Left lung (tissue), 10 donors: Measurements from ENCODE around the gene RNF5. TPM values are rescaled to one million over a fixed set of nuclear protein-coding genes. Genes with fewer than 3 reads are reported as not detected.

ENCODE experiments used
- ATAC-seq: fragments of 200-7000 bp; cut with Tn5 transposase; one replicate; pipeline ENCODE4 v1.9.1; 2020; ENCODE audit warnings: moderate library complexity
- DNase-seq, 4 donors: peaks; one replicate each; pipeline ENCODE4 v3.0.0-alpha.2; 2013 to 2020
- H3K27ac ChIP-seq, 2 donors: fragments of 200-600 bp; sonication (generic) in 1 of 2; one replicate each; pipeline versions ENCODE4 v1.5.0 to v1.8.0; 2020 to 2021
- H3K27me3 ChIP-seq, 2 donors: fragments of 200-600 bp; sonication (generic) in 1 of 2; one replicate each; pipeline versions ENCODE4 v1.5.0 to v1.8.0; 2020 to 2021
- H3K36me3 ChIP-seq, 2 donors: fragments of 200-600 bp; sonication (generic) in 1 of 2; one replicate each; pipeline versions ENCODE4 v1.5.0 to v1.8.0; 2020 to 2021
- H3K4me1 ChIP-seq, 2 donors: fragments of 200-600 bp; one replicate each; pipeline ENCODE4 v1.8.0; 2021
- H3K4me3 ChIP-seq, 2 donors: fragments of 200-600 bp; sonication (generic) in 1 of 2; one replicate each; pipeline versions ENCODE4 v1.5.0 to v1.8.0; 2020 to 2021; ENCODE audit warnings: mild to moderate bottlenecking in 1 of 2
- H3K9me3 ChIP-seq, 2 donors: fragments of 200-600 bp; sonication (generic) in 1 of 2; one replicate each; pipeline versions ENCODE4 v1.5.0 to v1.8.0; 2020 to 2021
- intact Hi-C, 2 donors: fragments of 100-400 bp; cut with DNase I; formaldehyde crosslinking; loops; one replicate each; pipeline versions ENCODE4 v1.11.2 to v1.14.2; 2022
- polyA plus RNA-seq, 6 donors: library from polyadenylated mRNA; unstranded; fragments of 120-200 nt; gene quantifications; one replicate each; pipeline ENCODE4 v1.2.1, GENCODE V29; 2013; ENCODE audit not compliant: insufficient read length in 6 of 6
- total RNA-seq, 2 donors: library from RNA; stranded (reverse); fragmentation: NEBNext Ultra II Directional; extraction: Animal tissue kit (Norgen Biotek cat#: 25700); gene quantifications; one replicate each; pipeline ENCODE4 v1.2.1, GENCODE V29; 2021
- TF ChIP-seq, protein P1 (sequence below), 2 donors: fragments of 200-600 bp; sonication (generic) in 1 of 2; IDR thresholded peaks; one replicate each; pipeline versions ENCODE4 v1.5.0 to v1.8.0; 2021; ENCODE audit warnings: antibody characterized with exemption in 2 of 2
- donor health status: DM: no; HTN: yes; CAD: no.
- donor health status: DM: no; HTN: no; CAD: no.

Gene RNF5
- total and polyA plus RNA-seq, 8 donors = 43.9 to 81.5 (median 68.2) TPM

DNA sequence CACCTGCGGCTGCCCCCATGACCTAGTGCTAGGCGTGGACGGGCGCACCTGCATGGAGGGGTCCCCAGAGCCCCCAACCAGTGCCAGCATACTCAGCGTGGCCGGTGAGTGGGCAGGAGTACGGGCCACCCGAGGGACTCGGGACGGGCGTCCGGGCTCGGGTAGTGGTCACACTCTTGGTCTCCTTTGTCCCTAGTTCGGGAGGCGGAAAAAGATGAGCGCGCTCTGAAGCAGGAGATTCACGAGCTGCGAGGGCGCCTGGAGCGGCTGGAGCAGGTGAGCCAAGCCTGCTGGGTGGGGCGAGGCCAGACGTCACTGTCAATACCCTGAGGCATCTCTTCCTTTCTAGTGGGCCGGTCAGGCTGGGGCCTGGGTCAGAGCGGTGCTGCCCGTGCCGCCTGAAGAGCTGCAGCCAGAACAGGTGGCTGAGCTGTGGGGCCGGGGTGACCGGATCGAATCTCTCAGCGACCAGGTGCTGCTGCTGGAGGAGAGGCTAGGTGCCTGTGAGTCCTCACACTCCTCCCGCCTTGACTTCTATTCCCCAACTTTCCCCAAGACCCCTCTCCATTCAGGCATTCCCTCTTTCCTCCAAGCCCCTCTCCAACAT lies 10.9 kb upstream of the RNF5 start:
- Histone ChIP-seq H3K4me3 (no peak overlapping the region), H3K27me3 (peaks cover 0 to 9% of the 10 kb centered on the region in 2 donors), H3K9me3 (no peaks in the 10 kb centered on the region), H3K27ac (peak overlapping the region in 1 of 2 donors; percentile 28), H3K4me1 (no peaks in the 10 kb centered on the region), H3K36me3 (peaks cover 0 to 53% of the 10 kb centered on the region in 2 donors)
- intact Hi-C loops = no loop called here
- ATAC-seq = no peak
- DNase-seq = peak in 1 of 4 donors; percentile 66
- TF ChIP-seq, protein P1, sequence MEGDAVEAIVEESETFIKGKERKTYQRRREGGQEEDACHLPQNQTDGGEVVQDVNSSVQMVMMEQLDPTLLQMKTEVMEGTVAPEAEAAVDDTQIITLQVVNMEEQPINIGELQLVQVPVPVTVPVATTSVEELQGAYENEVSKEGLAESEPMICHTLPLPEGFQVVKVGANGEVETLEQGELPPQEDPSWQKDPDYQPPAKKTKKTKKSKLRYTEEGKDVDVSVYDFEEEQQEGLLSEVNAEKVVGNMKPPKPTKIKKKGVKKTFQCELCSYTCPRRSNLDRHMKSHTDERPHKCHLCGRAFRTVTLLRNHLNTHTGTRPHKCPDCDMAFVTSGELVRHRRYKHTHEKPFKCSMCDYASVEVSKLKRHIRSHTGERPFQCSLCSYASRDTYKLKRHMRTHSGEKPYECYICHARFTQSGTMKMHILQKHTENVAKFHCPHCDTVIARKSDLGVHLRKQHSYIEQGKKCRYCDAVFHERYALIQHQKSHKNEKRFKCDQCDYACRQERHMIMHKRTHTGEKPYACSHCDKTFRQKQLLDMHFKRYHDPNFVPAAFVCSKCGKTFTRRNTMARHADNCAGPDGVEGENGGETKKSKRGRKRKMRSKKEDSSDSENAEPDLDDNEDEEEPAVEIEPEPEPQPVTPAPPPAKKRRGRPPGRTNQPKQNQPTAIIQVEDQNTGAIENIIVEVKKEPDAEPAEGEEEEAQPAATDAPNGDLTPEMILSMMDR (IDR thresholded peaks at IDR 0.05) = no peak

DNA sequence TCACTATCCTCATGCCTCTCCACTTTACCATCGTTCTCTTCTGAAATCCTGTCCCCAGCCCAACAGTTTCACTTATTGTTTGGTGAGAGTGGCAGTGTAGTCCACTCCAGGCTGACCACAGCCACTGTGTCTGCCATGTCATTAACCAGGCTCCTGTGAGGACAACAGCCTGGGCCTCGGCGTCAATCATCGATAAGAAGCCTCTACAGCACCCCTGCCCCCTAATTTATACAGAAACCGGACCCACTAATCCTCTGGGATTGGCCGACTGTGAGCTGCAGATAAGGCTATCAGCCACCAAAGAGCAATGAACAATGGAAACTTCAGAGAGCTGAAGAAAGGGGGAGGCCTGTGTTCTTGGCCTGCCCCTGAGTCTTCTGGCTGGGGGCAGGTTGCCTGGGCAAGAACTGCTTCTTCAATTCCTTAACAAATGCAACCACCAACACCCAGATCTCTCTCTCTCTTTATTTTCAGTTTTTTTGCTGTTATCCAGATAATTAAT lies 10.4 kb upstream of the RNF5 start:
- ATAC-seq (no peak), DNase-seq (peak in 1 of 4 donors; percentile 17)
- H3K27ac ChIP-seq = peak overlapping the region in 1 of 2 donors; percentile 28
- TF ChIP-seq, protein P1 (IDR thresholded peaks at IDR 0.05) = no peak
- no peak overlapping the region for H3K4me3 ChIP-seq
- peaks cover 0 to under 1% of the 10 kb centered on the region in 2 donors for H3K4me1 ChIP-seq
- H3K27me3 ChIP-seq = peaks cover 0 to 9% of the 10 kb centered on the region in 2 donors
- H3K9me3 ChIP-seq = no peaks in the 10 kb centered on the region
- peaks cover 0 to 53% of the 10 kb centered on the region in 2 donors for H3K36me3 ChIP-seq
- intact Hi-C loops = no loop called here

DNA sequence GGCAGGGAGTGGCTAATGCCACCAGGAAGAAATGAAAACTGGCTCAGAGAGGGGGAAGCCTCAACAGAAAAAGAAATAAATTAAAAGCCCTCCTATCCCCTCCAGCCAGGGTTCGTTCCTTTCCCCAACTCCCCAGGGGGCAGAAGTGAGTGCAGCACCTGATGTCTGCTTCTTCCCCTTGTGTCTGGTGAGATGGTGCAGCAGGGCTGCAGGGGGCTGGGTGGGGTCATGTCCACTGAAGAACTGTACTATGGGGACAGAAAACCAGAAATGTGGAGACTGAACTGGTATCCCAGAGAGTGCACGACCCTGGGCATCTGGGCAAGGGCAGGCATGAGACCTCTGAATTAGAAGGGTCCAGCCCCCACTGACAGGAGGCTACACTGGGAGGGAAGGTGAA lies 9.9 kb upstream of the RNF5 start:
- Histone ChIP-seq H3K4me1 (peaks cover 0 to 6% of the 10 kb centered on the region in 2 donors), H3K27me3 (peaks cover 0 to 6% of the 10 kb centered on the region in 2 donors), H3K9me3 (no peaks in the 10 kb centered on the region), H3K4me3 (no peak overlapping the region), H3K36me3 (peaks cover 0 to 53% of the 10 kb centered on the region in 2 donors), H3K27ac (peak overlapping the region in 1 of 2 donors; percentile 28)
- DNase-seq = peak in 1 of 4 donors; percentile 18
- intact Hi-C loops = no loop called here
- TF ChIP-seq, protein P1 (IDR thresholded peaks at IDR 0.05) = no peak
- no peak for ATAC-seq

DNA sequence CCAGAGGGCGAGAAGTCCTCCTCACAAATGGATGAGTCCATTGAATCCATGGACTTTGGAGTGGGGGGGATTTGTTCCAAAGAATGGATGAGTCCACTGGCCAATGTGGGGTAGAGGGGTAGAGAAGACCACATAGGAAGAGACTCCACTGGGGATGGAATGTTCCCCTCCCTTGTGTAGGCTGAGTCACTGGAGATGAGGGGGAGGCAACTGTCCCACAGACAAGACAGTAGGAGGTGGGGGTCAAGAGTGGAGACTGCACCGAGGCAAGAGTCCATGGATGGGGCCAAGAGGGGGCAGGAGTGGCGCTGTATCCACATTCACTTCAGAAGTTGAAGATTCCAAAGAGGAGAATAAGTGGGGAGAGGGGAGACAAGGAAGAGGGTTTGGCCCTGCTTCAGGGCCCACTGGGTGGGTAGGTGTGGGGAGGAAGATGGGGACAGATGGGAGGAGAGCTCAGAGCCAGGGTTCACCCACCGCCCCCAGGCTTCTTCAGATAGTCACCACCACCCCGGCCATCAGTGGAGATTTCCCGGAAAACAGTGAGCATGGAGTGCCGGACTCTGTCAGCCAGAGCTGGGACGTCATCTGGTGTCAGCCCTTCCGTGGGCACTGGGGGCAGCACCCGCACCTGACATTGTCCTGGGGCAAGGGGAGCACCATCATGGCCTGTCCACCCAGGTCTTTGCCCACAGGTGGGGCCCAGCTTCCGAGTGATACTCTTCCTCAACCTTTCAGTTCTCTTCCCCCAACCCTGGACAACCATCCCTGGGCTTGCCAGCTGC lies 9.2 kb upstream of the RNF5 start:
- no peak for ATAC-seq
- no peaks in the 10 kb centered on the region for H3K27me3 ChIP-seq
- H3K9me3 ChIP-seq = no peaks in the 10 kb centered on the region
- DNase-seq = peak in 1 of 4 donors; percentile 45
- no peak overlapping the region for H3K4me3 ChIP-seq
- TF ChIP-seq, protein P1 (IDR thresholded peaks at IDR 0.05) = no peak
- peaks cover 0 to 53% of the 10 kb centered on the region in 2 donors for H3K36me3 ChIP-seq
- no peak overlapping the region for H3K27ac ChIP-seq
- peaks cover 0 to 13% of the 10 kb centered on the region in 2 donors for H3K4me1 ChIP-seq
- intact Hi-C loops = no loop called here

DNA sequence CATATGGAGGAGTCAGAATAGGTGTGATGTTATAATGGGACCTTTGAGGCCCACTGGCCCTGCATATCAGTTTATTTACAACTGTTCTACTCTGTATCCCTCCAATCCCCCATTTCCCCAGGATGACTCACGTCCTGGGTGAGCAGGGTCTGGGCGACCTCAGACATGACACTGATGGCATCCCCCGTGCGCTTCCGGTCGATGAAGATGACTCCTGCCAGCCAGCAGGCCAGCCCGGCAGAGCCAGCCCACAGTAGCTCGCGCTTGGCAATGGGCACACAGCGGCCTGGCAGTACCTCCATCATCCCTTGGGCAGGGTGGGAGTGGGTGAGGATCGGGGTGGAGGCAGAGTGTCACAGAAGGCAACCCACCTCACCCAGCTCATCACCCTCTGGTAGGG lies 7.9 kb upstream of the RNF5 start:
- Histone ChIP-seq H3K4me1 (peaks cover 10 to 25% of the 10 kb centered on the region in 2 donors), H3K4me3 (no peak overlapping the region), H3K9me3 (no peaks in the 10 kb centered on the region), H3K36me3 (peaks cover 0 to 53% of the 10 kb centered on the region in 2 donors), H3K27ac (no peak overlapping the region), H3K27me3 (no peaks in the 10 kb centered on the region)
- TF ChIP-seq, protein P1 (IDR thresholded peaks at IDR 0.05) = no peak
- ATAC-seq = no peak
- DNase-seq = no peak
- intact Hi-C loops = no loop called here
